ENCODE data around the gene S100A7A.

S100A7A gene

GRCh38 chr1:153415850-153416570 is at the start of gene S100A7A:
S100A7A (plus strand) TSS chr1:153416520; CDS start chr1:153418083, 1,563 bp downstream.
- in situ Hi-C loops (cut with HindIII; ENCODE audit: low sequenced_read_pairs), result loop anchor here (10.0 kb wide), 1 partner anchor 51 kb away; no protein-coding TSS in a partner anchor
- no peak for TF ChIP-seq CTCF (IDR thresholded peaks at IDR 0.05; ENCODE audit: low read depth, low read length, missing control alignments)

GRCh38 chr1:153367090-153367489 is 49.2 kb upstream of the S100A7A start:
- H3K4me3 ChIP-seq (ENCODE audit: low read depth, low read length), result no peak overlapping the region
- in situ Hi-C loops (cut with HindIII; ENCODE audit: low sequenced_read_pairs), result loop anchor here (5.0 to 10.0 kb wide), 2 partner anchors 48 to 125 kb away; partner anchors contain the start of gene S100A7A
- TF ChIP-seq CTCF (IDR thresholded peaks at IDR 0.05; ENCODE audit: low read depth, low read length, missing control alignments), result no peak
- no peak for DNase-seq (ENCODE audit: low read depth)

More at GRCh38 chr1:153415850-153416570, at the start of gene S100A7A:
- no peak for DNase-seq (ENCODE audit: low read depth)
- no peak within 1 kb of the TSS for H3K4me3 ChIP-seq (ENCODE audit: low read depth, low read length)

GRCh38 chr1:153368495-153368894 is 47.8 kb upstream of the S100A7A start:
- no peak overlapping the region for H3K4me3 ChIP-seq (ENCODE audit: low read depth, low read length)
- DNase-seq (ENCODE audit: low read depth), result no peak
- in situ Hi-C loops (cut with HindIII; ENCODE audit: low sequenced_read_pairs), result loop anchor here (5.0 to 10.0 kb wide), 2 partner anchors 46 to 124 kb away; partner anchors contain the start of gene S100A7A
- no peak for TF ChIP-seq CTCF (IDR thresholded peaks at IDR 0.05; ENCODE audit: low read depth, low read length, missing control alignments)

- no peak for TF ChIP-seq CTCF (IDR thresholded peaks at IDR 0.05; ENCODE audit: low read depth, low read length, missing control alignments)
- in situ Hi-C loops (cut with HindIII; ENCODE audit: low sequenced_read_pairs), result no loop called here
Measured at GRCh38 chr1:153370146-153370545, 46.2 kb upstream of the S100A7A start.

GRCh38 chr1:153371231-153371630 is 45.1 kb upstream of the S100A7A start:
- TF ChIP-seq CTCF (IDR thresholded peaks at IDR 0.05; ENCODE audit: low read depth, low read length, missing control alignments), result no peak
- no peak for DNase-seq (ENCODE audit: low read depth)
- no peak overlapping the region for H3K4me3 ChIP-seq (ENCODE audit: low read depth, low read length)
- in situ Hi-C loops (cut with HindIII; ENCODE audit: low sequenced_read_pairs), result no loop called here

More at GRCh38 chr1:153370146-153370545, 46.2 kb upstream of the S100A7A start:
- no peak for DNase-seq (ENCODE audit: low read depth)
- no peak overlapping the region for H3K4me3 ChIP-seq (ENCODE audit: low read depth, low read length)

- in situ Hi-C loops (cut with HindIII; ENCODE audit: low sequenced_read_pairs), result no loop called here
- no peak for DNase-seq (ENCODE audit: low read depth)
- H3K4me3 ChIP-seq (ENCODE audit: low read depth, low read length), result no peak overlapping the region
- no peak for TF ChIP-seq CTCF (IDR thresholded peaks at IDR 0.05; ENCODE audit: low read depth, low read length, missing control alignments)
Measured at GRCh38 chr1:153372571-153372970, 43.7 kb upstream of the S100A7A start.

Data from astrocyte of the cerebellum (primary cell).